H1 (cell line): ENCODE data around the gene SLC12A4.

Experiments
- BRCA1 ChIP-seq: IDR thresholded peaks from 2 replicates; pipeline ENCODE4 v1.6.1; 2012; ENCODE audit warnings: low read depth, low read length, improper control_type of control experiment
- CBX8 ChIP-seq: fragments of 300-800, 300-1000 bp; sonication (generic); IDR thresholded peaks from 2 replicates; pipeline ENCODE4 v1.7.1; 2016; ENCODE audit warnings: low read depth, low read length, borderline replicate concordance
- CTCF ChIP-seq, 3 experiments: IDR thresholded peaks; 1 replicate in 2 of 3; 2 replicates in 1 of 3; pipeline versions ENCODE4 v1.5.1 to v1.6.1; 2011; ENCODE audit warnings: low read length in 3 of 3, mild to moderate bottlenecking in 3 of 3, inconsistent platforms in 2 of 3, low read depth in 1 of 3, moderate library complexity in 1 of 3; ENCODE audit not compliant: insufficient read depth in 1 of 3; ENCODE audit errors: control extremely low read depth in 1 of 3
- EZH2 ChIP-seq: fragments of 200-600 bp; sonication (generic); IDR thresholded peaks from 2 replicates; pipeline ENCODE4 v1.7.1; 2012; ENCODE audit warnings: low read depth, mild to moderate bottlenecking, moderate library complexity, low read length, inconsistent platforms; ENCODE audit not compliant: severe bottlenecking
- MAFK ChIP-seq: IDR thresholded peaks from 2 replicates; pipeline ENCODE4 v1.6.1; 2012; ENCODE audit warnings: low read depth, mild to moderate bottlenecking, improper control_type of control experiment, low read length
- POLR2A ChIP-seq, 2 experiments: IDR thresholded peaks; 1 replicate in 1 of 2; 2 replicates in 1 of 2; pipeline ENCODE4 v1.6.1; 2011; ENCODE audit warnings: low read depth in 2 of 2, low read length in 2 of 2, mild to moderate bottlenecking in 2 of 2; ENCODE audit errors: control extremely low read depth in 1 of 2
- SRF ChIP-seq: IDR thresholded peaks from 2 replicates; pipeline ENCODE4 v1.6.1; 2011; ENCODE audit warnings: mild to moderate bottlenecking, low read depth, low read length, moderate library complexity
- TEAD4 ChIP-seq: IDR thresholded peaks from 2 replicates; pipeline ENCODE4 v1.6.1; 2012; ENCODE audit warnings: low read depth, low read length, inconsistent platforms, mixed read lengths
- USF2 ChIP-seq: IDR thresholded peaks from 2 replicates; pipeline ENCODE4 v1.6.1; 2011; ENCODE audit warnings: low read length, improper control_type of control experiment

GRCh38 chr16:67922740-67923139 lies 45.7 kb downstream of the SLC12A4 start:
- TF ChIP-seq SRF: no peak
- no peak for TF ChIP-seq CTCF (IDR thresholded peaks at IDR 0.05; ENCODE audit: control extremely low read depth in 1 of 3, insufficient read depth in 1 of 3, low read depth in 1 of 3, low read length in 3 of 3)
- TF ChIP-seq POLR2A (IDR thresholded peaks at IDR 0.05; ENCODE audit: control extremely low read depth in 1 of 2, low read depth in 2 of 2, low read length in 2 of 2): no peak
- TF ChIP-seq TEAD4: no peak
- TF ChIP-seq EZH2: no peak
- no peak for TF ChIP-seq MAFK
- TF ChIP-seq CBX8: no peak
- no peak for TF ChIP-seq BRCA1
- no peak for TF ChIP-seq USF2
